Thoracic aorta (tissue), 2 donors: ENCODE measurements around the gene SDE2. TPM values are rescaled to one million over a fixed set of nuclear protein-coding genes. Genes with fewer than 3 reads are reported as not detected.

Experiments used
- ATAC-seq: fragments of 150-250 bp; one replicate; pipeline ENCODE4 v1.8.0; 2017; ENCODE audit warnings: low read depth; ENCODE audit not compliant: insufficient number of reproducible peaks, low FRiP score
- DNase-seq: peaks from one replicate; pipeline ENCODE4 v3.0.0-alpha.2; 2020; ENCODE audit warnings: low spot score
- H3K27ac ChIP-seq, 2 donors: fragments of 200-600 bp; sonication (generic); 1 replicate in 1 of 2; 2 replicates in 1 of 2; pipeline ENCODE4 v1.5.1; 2016; ENCODE audit warnings: mild to moderate bottlenecking in 2 of 2, moderate library complexity in 2 of 2
- H3K27me3 ChIP-seq: fragments of 200-600 bp; sonication (generic); replicated peaks from 2 replicates; pipeline ENCODE4 v1.6.0; 2016; ENCODE audit warnings: mild to moderate bottlenecking; ENCODE audit not compliant: insufficient read depth
- H3K36me3 ChIP-seq: fragments of 200-600 bp; sonication (generic); one replicate; pipeline ENCODE4 v1.5.1; 2016
- H3K4me1 ChIP-seq, 2 donors: fragments of 200-600 bp; sonication (generic); 1 replicate in 1 of 2; 2 replicates in 1 of 2; pipeline versions ENCODE4 v1.5.1 to v1.6.0; 2016; ENCODE audit warnings: low read depth in 2 of 2, mild to moderate bottlenecking in 1 of 2; ENCODE audit not compliant: control insufficient read depth in 1 of 2
- H3K4me3 ChIP-seq: fragments of 200-600 bp; sonication (generic); 2 replicates; pipeline ENCODE4 v1.5.1; 2016; ENCODE audit warnings: mild to moderate bottlenecking
- H3K9me3 ChIP-seq: fragments of 200-600 bp; sonication (generic); 2 replicates; pipeline ENCODE4 v1.5.1; 2016
- total RNA-seq, 2 donors: library from RNA; depleted of rRNA; stranded (reverse); fragments of >200 nt; gene quantifications; one replicate each; pipeline versions ENCODE4 v1.1.0 to v1.2.3, GENCODE V29; 2016
- TF ChIP-seq, protein P1 (sequence below): fragments of 200-600 bp; sonication (generic); IDR thresholded peaks from one replicate; pipeline ENCODE4 v1.5.1; 2019; ENCODE audit warnings: antibody characterized with exemption

The SDE2 gene
- total RNA-seq, 2 donors from 2014 or later, result 19.1 to 33.2 TPM

DNA sequence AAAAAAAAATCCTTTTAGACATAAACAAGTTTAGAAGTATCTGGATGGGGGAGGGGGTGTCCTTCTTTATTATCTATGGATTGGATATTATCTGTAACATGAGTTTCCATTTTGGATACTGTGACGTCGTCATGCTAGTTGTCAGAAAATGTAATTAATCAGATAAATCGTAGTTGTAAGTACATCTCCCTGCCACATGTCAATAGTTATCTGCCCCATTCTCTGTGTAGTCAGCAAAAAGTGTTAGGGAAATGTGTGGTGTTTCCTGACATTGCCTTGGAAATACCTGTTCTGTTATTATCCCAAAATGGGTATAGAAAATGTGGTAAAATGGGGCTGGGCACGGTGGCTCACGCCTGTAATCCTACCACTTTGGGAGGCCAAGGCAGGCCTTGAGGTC, 24.6 kb upstream of the SDE2 start:
- Histone ChIP-seq H3K4me1 (no peaks in the 10 kb centered on the region), H3K4me3 (no peak overlapping the region), H3K27ac (no peak overlapping the region), H3K27me3 (no peaks in the 10 kb centered on the region), H3K36me3 (no peaks in the 10 kb centered on the region), H3K9me3 (no peaks in the 10 kb centered on the region)
- DNase-seq (no peak), ATAC-seq (no peak)
- TF ChIP-seq, protein P1, sequence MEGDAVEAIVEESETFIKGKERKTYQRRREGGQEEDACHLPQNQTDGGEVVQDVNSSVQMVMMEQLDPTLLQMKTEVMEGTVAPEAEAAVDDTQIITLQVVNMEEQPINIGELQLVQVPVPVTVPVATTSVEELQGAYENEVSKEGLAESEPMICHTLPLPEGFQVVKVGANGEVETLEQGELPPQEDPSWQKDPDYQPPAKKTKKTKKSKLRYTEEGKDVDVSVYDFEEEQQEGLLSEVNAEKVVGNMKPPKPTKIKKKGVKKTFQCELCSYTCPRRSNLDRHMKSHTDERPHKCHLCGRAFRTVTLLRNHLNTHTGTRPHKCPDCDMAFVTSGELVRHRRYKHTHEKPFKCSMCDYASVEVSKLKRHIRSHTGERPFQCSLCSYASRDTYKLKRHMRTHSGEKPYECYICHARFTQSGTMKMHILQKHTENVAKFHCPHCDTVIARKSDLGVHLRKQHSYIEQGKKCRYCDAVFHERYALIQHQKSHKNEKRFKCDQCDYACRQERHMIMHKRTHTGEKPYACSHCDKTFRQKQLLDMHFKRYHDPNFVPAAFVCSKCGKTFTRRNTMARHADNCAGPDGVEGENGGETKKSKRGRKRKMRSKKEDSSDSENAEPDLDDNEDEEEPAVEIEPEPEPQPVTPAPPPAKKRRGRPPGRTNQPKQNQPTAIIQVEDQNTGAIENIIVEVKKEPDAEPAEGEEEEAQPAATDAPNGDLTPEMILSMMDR, result no peak

DNA sequence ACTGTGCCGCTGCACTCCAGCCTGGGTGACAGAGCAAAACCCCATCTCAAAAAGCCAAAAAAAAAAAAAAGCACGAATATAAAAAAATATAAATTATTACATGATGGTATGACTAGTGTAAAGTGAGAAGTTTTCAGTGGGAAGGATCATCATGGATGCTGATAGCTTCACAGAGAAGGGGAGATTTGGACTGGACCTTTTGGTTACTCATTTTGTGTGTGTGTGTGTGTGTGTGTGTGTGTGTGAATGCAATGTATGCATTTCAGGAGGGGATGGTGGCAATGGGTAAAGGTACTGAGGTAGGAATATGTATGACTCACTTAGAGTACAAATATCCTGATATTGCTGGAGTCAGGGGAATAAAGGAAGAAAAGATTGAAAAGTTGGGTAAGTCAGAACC, 22.7 kb upstream of the SDE2 start:
- H3K27ac ChIP-seq, result no peak overlapping the region
- H3K4me1 ChIP-seq, result no peaks in the 10 kb centered on the region
- TF ChIP-seq, protein P1, result no peak
- no peaks in the 10 kb centered on the region for H3K36me3 ChIP-seq
- H3K4me3 ChIP-seq, result no peak overlapping the region
- no peak for DNase-seq
- no peaks in the 10 kb centered on the region for H3K9me3 ChIP-seq
- no peaks in the 10 kb centered on the region for H3K27me3 ChIP-seq
- ATAC-seq, result no peak

DNA sequence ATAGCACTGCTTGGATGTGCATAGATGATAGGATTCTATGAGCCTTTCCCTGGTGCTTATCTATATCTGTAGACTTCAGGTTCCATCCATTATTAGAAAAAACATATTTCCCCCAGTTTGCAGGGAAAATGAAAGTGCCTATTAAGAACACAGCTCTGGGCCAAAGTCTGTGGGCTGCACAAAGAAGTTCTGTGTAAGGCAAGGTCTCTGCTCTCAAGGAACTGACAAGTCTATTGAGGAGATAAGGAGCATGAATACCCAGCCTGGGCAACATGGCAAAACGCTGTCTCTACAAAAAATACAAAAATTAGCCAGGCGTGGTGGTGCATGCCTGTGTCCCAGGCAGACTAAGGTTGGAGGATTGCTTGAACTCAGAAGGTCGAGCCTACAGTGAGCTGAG, 22.3 kb upstream of the SDE2 start:
- Histone ChIP-seq H3K36me3 (no peaks in the 10 kb centered on the region), H3K27ac (no peak overlapping the region), H3K27me3 (no peaks in the 10 kb centered on the region), H3K4me3 (no peak overlapping the region), H3K4me1 (no peaks in the 10 kb centered on the region), H3K9me3 (no peaks in the 10 kb centered on the region)
- ATAC-seq, result no peak
- TF ChIP-seq, protein P1, result no peak
- no peak for DNase-seq

DNA sequence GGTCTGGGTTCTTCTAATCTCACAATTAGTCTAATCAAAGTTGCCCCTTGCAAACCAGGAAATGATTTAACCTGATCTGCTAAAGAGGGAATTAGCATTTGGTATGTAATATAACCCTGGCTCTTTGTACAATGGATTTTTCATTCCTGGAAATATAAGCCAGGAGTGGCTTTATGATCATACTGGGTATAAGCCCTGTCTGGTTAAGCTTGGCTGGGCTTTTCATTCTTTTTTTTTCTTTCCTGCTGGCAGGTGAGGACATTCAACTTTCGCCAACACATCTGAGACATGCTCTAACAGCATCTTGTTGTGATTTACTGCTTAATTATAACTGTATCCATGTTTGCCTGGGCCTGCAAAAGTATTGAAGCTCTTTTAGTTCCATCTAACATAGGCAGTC, 20.4 kb upstream of the SDE2 start:
- no peaks in the 10 kb centered on the region for H3K36me3 ChIP-seq
- TF ChIP-seq, protein P1, result no peak
- no peak for ATAC-seq

DNA sequence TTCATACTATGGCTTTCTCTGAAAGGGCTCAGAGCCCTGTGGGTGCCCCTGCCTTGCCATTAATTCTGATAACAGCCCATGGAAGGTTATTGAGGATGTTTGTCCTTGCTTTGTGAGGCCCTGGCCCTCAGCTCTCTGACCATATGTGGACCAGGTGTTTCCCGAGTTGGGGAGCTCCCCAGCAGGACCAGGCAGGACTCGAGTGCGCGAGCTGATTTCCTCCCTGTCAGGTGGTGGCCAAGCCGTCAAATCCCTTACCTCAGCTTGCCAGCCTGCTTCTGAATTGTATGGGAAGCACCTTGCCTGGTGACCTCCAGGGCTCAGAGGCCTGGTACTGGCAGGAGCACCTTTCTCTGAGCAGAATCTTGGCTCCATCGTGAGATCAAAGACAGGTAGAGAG, 17.9 kb upstream of the SDE2 start:
- ATAC-seq (no peak), DNase-seq (no peak)
- Histone ChIP-seq H3K36me3 (no peaks in the 10 kb centered on the region), H3K4me1 (no peaks in the 10 kb centered on the region), H3K9me3 (no peaks in the 10 kb centered on the region), H3K4me3 (no peak overlapping the region), H3K27me3 (no peaks in the 10 kb centered on the region), H3K27ac (no peak overlapping the region)
- TF ChIP-seq, protein P1, result no peak

More for the DNA sequence above, 20.4 kb upstream of the SDE2 start:
- Histone ChIP-seq H3K9me3 (no peaks in the 10 kb centered on the region), H3K27me3 (no peaks in the 10 kb centered on the region), H3K4me3 (no peak overlapping the region), H3K4me1 (no peaks in the 10 kb centered on the region), H3K27ac (no peak overlapping the region)
- DNase-seq, result no peak
